Measurements from ENCODE around the gene ANKRD11.

DNA sequence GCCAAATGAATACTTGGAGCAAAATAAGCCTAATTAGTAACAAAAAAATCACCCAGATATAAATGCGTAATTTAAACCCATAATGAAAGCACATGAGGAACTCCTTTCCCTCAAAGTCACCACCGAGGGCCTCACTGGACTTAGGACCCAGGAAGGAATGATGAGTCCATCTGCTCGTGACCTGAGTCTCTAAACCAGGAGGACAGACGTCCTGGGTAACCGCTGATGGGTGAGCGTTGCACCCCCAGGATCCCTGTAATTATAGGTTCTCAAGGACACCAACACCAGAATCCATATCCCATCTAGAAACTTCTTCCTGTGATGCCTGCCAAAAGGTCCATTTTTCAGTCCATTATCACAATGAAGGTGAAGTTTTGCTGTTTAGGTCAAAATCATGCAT lies 151.5 kb downstream of the ANKRD11 start:
- TF ChIP-seq, protein P1, sequence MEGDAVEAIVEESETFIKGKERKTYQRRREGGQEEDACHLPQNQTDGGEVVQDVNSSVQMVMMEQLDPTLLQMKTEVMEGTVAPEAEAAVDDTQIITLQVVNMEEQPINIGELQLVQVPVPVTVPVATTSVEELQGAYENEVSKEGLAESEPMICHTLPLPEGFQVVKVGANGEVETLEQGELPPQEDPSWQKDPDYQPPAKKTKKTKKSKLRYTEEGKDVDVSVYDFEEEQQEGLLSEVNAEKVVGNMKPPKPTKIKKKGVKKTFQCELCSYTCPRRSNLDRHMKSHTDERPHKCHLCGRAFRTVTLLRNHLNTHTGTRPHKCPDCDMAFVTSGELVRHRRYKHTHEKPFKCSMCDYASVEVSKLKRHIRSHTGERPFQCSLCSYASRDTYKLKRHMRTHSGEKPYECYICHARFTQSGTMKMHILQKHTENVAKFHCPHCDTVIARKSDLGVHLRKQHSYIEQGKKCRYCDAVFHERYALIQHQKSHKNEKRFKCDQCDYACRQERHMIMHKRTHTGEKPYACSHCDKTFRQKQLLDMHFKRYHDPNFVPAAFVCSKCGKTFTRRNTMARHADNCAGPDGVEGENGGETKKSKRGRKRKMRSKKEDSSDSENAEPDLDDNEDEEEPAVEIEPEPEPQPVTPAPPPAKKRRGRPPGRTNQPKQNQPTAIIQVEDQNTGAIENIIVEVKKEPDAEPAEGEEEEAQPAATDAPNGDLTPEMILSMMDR (IDR thresholded peaks at IDR 0.05 in 2 of 3, conservative IDR thresholded peaks at IDR 0.05 in 1 of 3; ENCODE audit: borderline replicate concordance in 1 of 3, insufficient read depth in 1 of 3, low read depth in 2 of 3, low read length in 2 of 3): no peak
- TF ChIP-seq, protein P2, sequence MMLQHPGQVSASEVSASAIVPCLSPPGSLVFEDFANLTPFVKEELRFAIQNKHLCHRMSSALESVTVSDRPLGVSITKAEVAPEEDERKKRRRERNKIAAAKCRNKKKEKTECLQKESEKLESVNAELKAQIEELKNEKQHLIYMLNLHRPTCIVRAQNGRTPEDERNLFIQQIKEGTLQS (IDR thresholded peaks at IDR 0.05): no peak
- TF ChIP-seq POLR2AphosphoS5 (IDR thresholded peaks at IDR 0.05; ENCODE audit: low read depth, low read length) (no peak), SRF (IDR thresholded peaks at IDR 0.05; ENCODE audit: low read depth) (no peak), CBX3 (IDR thresholded peaks at IDR 0.05; ENCODE audit: low read depth) (no peak), POLR2A (IDR thresholded peaks at IDR 0.05; ENCODE audit: borderline replicate concordance, extremely low read depth, insufficient read depth, insufficient read length) (no peak), EZH2 (IDR thresholded peaks at IDR 0.05) (no peak), JUND (IDR thresholded peaks at IDR 0.05) (no peak)
- TF ChIP-seq, protein P3, sequence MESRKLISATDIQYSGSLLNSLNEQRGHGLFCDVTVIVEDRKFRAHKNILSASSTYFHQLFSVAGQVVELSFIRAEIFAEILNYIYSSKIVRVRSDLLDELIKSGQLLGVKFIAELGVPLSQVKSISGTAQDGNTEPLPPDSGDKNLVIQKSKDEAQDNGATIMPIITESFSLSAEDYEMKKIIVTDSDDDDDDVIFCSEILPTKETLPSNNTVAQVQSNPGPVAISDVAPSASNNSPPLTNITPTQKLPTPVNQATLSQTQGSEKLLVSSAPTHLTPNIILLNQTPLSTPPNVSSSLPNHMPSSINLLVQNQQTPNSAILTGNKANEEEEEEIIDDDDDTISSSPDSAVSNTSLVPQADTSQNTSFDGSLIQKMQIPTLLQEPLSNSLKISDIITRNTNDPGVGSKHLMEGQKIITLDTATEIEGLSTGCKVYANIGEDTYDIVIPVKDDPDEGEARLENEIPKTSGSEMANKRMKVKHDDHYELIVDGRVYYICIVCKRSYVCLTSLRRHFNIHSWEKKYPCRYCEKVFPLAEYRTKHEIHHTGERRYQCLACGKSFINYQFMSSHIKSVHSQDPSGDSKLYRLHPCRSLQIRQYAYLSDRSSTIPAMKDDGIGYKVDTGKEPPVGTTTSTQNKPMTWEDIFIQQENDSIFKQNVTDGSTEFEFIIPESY (IDR thresholded peaks at IDR 0.05; ENCODE audit: extremely low read depth, insufficient replicate concordance, low read length): no peak

All from HCT116 (cell line).